Smooth muscle cell (in vitro differentiated cells): ENCODE data around the gene PLXND1. TPM values are rescaled to one million over a fixed set of nuclear protein-coding genes. Genes with fewer than 3 reads are reported as not detected.
"Not testable (repeated sequence)": the region's sequence is repeated elsewhere in the genome, so short reads cannot be mapped to it uniquely, and the experiment has no call there.

Source experiments
- DNase-seq: peaks from one replicate; lab custom pipeline; 2025; ENCODE audit not compliant: unreplicated experiment; lab: John Stamatoyannopoulos, UW
- H2AFZ ChIP-seq: fragments of 200-600 bp; sonication (generic); 2 replicates; pipeline ENCODE4 v1.6.0; 2016; ENCODE audit warnings: antibody characterized with exemption, low read depth, mild to moderate bottlenecking
- H3F3A ChIP-seq: fragments of 200-600 bp; sonication (generic); 2 replicates; pipeline ENCODE4 v1.6.0; 2017; ENCODE audit warnings: antibody characterized with exemption, low read depth
- H3K27ac ChIP-seq: fragments of 200-600 bp; sonication (generic); 2 replicates; pipeline ENCODE4 v1.5.1; 2016; ENCODE audit warnings: low read depth, mild to moderate bottlenecking
- H3K27me3 ChIP-seq: fragments of 200-600 bp; sonication (generic); 2 replicates; pipeline ENCODE4 v1.6.1; 2016; ENCODE audit warnings: low read depth, mild to moderate bottlenecking
- H3K36me3 ChIP-seq: fragments of 200-600 bp; sonication (generic); 2 replicates; pipeline ENCODE4 v1.5.1; 2016; ENCODE audit warnings: low read depth
- H3K4me1 ChIP-seq: fragments of 200-600 bp; sonication (generic); 2 replicates; pipeline ENCODE4 v1.5.1; 2016; ENCODE audit warnings: low read depth
- H3K4me2 ChIP-seq: fragments of 200-600 bp; sonication (generic); 2 replicates; pipeline ENCODE4 v1.6.0; 2016; ENCODE audit warnings: mild to moderate bottlenecking
- H3K4me3 ChIP-seq: fragments of 200-600 bp; sonication (generic); 2 replicates; pipeline ENCODE4 v1.5.1; 2016; ENCODE audit warnings: mild to moderate bottlenecking
- H3K79me2 ChIP-seq: fragments of 200-600 bp; sonication (generic); 2 replicates; pipeline ENCODE4 v1.6.0; 2016; ENCODE audit warnings: low read depth, mild to moderate bottlenecking
- H3K9ac ChIP-seq: fragments of 200-600 bp; sonication (generic); 2 replicates; pipeline ENCODE4 v1.6.0; 2016; ENCODE audit warnings: low read depth
- H3K9me3 ChIP-seq: fragments of 200-600 bp; sonication (generic); replicated peaks from 2 replicates; pipeline ENCODE4 v1.5.1; 2016; ENCODE audit warnings: low read depth
- H4K20me1 ChIP-seq: fragments of 200-600 bp; sonication (generic); 2 replicates; pipeline ENCODE4 v1.6.0; 2016; ENCODE audit warnings: low read depth
- WGBS: methylation state at CpG from one replicate; pipeline ENCODE4 v1.1.7; 2016; ENCODE audit warnings: low lambda C conversion rate; 5-methylcytosine and 5-hydroxymethylcytosine counted together
- polyA plus RNA-seq: library from polyadenylated mRNA; unstranded; fragments of >200 nt; fragmentation: Nextera tagmentation; extraction: Ambion mirVana; gene quantifications from 2 replicates; pipeline ENCODE4 v1.2.1, GENCODE V29; 2016
- total RNA-seq: library from RNA; depleted of rRNA; stranded (reverse); fragments of >200 nt; gene quantifications from 2 replicates; pipeline ENCODE4 v1.2.3, GENCODE V29; 2014
- TF ChIP-seq, protein P1 (sequence below): fragments of 200-600 bp; sonication (generic); IDR thresholded peaks from 2 replicates; pipeline ENCODE4 v1.5.1; 2017; ENCODE audit warnings: borderline replicate concordance, mild to moderate bottlenecking, antibody characterized with exemption; ENCODE audit not compliant: insufficient read depth, poor library complexity, severe bottlenecking

PLXND1 gene
- total and polyA plus RNA-seq, 2 experiments from 2014 or later, result 75.8 to 94.3 TPM

DNA sequence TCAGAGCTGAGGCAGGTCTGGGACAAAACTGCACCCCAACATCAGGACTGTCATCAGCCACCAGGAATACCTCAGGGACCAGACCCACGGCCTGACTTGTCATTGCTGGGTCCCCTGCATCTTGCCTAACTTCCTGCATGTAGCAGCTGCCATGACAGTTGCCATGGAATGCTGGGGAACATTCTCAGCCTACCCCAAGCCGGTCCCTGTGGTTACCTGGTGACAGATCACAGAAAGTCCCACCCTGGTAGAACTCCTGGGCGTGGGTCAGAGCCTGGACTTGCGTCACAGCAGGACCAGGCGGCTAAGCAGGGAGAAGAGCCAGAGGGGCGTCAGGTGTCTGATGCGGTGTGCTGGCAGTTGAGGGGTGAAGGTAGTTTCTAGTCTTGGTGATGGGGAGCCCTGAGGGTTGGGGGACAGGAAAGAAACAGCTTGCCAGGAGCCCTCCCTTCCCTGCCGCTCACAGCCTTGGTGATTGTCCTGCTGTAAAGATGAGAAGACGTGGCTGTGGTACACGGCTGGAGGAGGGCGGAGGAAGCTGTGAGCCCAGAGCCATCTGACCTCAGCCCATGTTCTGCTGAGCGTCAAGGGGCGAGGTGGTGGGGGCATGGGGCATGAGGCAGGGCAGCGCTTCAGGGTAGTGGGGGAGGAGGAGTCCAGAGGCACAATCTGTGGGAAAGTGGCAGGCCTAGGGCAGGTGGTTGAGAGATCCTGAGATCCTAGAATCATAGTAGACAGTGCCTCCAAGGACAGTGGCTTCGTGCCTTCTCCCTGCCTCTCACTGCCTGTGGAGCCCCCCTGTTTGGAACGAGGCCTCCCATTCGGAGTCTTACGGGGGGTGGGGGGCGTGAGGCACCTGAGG is 58.1 kb downstream of the PLXND1 start:
- 80% methylated on average over 19 of the region's 19 CpGs for WGBS
- no peak overlapping the region for H2AFZ ChIP-seq

DNA sequence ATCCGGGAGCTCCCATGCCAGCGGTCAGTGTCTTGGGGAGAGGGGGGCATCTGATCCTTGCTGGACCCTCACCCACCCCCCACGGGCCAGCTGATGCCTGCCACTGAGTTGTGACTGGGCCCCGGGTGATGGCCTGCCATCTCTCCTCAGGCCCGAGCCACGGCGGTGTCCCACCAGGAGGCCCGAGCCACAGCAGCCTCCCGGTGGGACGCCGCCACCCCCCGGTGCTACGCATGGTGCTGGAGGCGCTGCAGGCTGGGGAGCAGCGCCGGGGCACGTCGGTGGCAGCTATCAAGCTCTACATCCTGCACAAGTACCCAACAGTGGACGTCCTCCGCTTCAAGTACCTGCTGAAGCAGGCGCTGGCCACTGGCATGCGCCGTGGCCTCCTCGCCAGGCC is 59.2 kb downstream of the PLXND1 start:
- 97% methylated on average over 24 of the region's 24 CpGs for WGBS
- no peaks in the 10 kb centered on the region for H3K4me1 ChIP-seq
- H3K27ac ChIP-seq, result no peak overlapping the region
- H3K4me2 ChIP-seq, result no peak overlapping the region
- no peak overlapping the region for H3K9ac ChIP-seq
- no peaks in the 10 kb centered on the region for H3K9me3 ChIP-seq
- H3K27me3 ChIP-seq, result no peaks in the 10 kb centered on the region
- DNase-seq, result no peak
- H3K79me2 ChIP-seq, result no peaks in the 10 kb centered on the region
- no peaks in the 10 kb centered on the region for H3F3A ChIP-seq
- TF ChIP-seq, protein P1, sequence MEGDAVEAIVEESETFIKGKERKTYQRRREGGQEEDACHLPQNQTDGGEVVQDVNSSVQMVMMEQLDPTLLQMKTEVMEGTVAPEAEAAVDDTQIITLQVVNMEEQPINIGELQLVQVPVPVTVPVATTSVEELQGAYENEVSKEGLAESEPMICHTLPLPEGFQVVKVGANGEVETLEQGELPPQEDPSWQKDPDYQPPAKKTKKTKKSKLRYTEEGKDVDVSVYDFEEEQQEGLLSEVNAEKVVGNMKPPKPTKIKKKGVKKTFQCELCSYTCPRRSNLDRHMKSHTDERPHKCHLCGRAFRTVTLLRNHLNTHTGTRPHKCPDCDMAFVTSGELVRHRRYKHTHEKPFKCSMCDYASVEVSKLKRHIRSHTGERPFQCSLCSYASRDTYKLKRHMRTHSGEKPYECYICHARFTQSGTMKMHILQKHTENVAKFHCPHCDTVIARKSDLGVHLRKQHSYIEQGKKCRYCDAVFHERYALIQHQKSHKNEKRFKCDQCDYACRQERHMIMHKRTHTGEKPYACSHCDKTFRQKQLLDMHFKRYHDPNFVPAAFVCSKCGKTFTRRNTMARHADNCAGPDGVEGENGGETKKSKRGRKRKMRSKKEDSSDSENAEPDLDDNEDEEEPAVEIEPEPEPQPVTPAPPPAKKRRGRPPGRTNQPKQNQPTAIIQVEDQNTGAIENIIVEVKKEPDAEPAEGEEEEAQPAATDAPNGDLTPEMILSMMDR, result no peak
- H3K36me3 ChIP-seq, result no peaks in the 10 kb centered on the region
- H2AFZ ChIP-seq, result no peak overlapping the region
- no peaks in the 10 kb centered on the region for H4K20me1 ChIP-seq
- H3K4me3 ChIP-seq, result no peak overlapping the region

More for the DNA sequence above, 58.1 kb downstream of the PLXND1 start:
- Histone ChIP-seq H3K9ac (no peak overlapping the region), H3K27me3 (no peaks in the 10 kb centered on the region), H3K9me3 (no peaks in the 10 kb centered on the region), H3F3A (no peaks in the 10 kb centered on the region), H3K79me2 (no peaks in the 10 kb centered on the region), H3K4me1 (no peaks in the 10 kb centered on the region), H4K20me1 (no peaks in the 10 kb centered on the region), H3K4me3 (no peak overlapping the region), H3K36me3 (no peaks in the 10 kb centered on the region), H3K4me2 (no peak overlapping the region), H3K27ac (no peak overlapping the region)
- TF ChIP-seq, protein P1, result no peak
- no peak for DNase-seq

DNA sequence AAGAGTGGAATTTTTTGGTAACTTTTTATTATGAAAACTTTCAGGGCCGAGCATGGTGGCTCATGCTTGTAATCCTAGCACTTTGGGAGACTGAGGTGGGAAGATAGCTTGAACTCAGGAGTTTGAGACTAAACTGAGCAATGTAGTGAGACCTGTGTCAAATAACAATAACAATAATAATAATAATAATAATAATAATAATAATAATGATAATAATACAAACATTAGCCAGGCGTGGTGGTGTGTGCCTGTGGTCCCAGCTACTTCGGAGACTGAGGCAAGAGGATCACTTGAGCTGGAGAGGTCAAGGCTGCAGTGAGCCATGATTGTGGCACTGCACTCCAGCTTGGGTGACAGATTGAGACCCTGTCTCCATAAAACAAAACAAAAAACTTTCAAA is 60.5 kb downstream of the PLXND1 start:
- not testable (repeated sequence) for H3K27ac ChIP-seq, H3F3A ChIP-seq, H2AFZ ChIP-seq, H3K4me1 ChIP-seq, DNase-seq, H3K4me3 ChIP-seq, H4K20me1 ChIP-seq, H3K9me3 ChIP-seq, H3K79me2 ChIP-seq, H3K4me2 ChIP-seq, H3K27me3 ChIP-seq, H3K36me3 ChIP-seq, H3K9ac ChIP-seq
- WGBS, result 95% methylated on average over 3 of the region's 3 CpGs

DNA sequence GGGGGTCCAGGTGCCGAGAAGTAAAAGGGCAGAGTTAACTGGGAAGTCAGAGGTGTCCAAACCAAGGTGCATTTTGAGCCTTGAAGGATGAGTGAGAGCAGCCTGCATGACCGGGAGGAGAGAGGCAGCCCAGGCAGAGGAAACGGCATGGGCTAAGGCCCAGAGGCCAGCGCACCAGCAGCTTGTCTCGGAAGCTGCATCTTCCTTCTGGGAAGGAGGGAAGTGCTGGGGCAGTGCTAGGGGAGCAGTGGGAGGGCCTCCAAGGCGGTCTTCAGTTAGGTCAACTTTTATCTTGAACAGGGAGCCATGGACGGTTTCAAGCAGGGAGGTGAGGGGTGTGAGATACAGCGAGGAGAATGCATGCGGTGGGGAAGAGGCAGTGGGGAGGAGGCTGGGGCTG is 62.5 kb downstream of the PLXND1 start:
- H3K4me1 ChIP-seq, result no peaks in the 10 kb centered on the region
- H3K4me3 ChIP-seq, result no peak overlapping the region
- no peak overlapping the region for H3K9ac ChIP-seq
- TF ChIP-seq, protein P1, result no peak
- WGBS, result 93% methylated on average over 9 of the region's 9 CpGs
- H4K20me1 ChIP-seq, result no peaks in the 10 kb centered on the region
- H3K27me3 ChIP-seq, result no peaks in the 10 kb centered on the region
- H3K27ac ChIP-seq, result no peak overlapping the region
- no peak overlapping the region for H2AFZ ChIP-seq
- no peak for DNase-seq
- H3K36me3 ChIP-seq, result no peaks in the 10 kb centered on the region
- no peaks in the 10 kb centered on the region for H3K79me2 ChIP-seq
- H3K4me2 ChIP-seq, result no peak overlapping the region
- peaks cover 2% of the 10 kb centered on the region for H3F3A ChIP-seq
- no peaks in the 10 kb centered on the region for H3K9me3 ChIP-seq
